MM.1S (cell line): ENCODE data around the gene MTARC2.

Experiments used
- DNase-seq: peaks from one replicate; pipeline ENCODE4 v3.0.0-alpha.2; 2015
- H2AFZ ChIP-seq: fragments of 300-600 bp; sonication (generic); 2 replicates; pipeline ENCODE4 v1.6.0; 2016; ENCODE audit warnings: antibody characterized with exemption, low read length
- H3F3A ChIP-seq: fragments of 300-600 bp; sonication (generic); 2 replicates; pipeline ENCODE4 v1.6.1; 2016; ENCODE audit warnings: mild to moderate bottlenecking, antibody characterized with exemption, low read length, moderate library complexity, mixed read lengths; ENCODE audit not compliant: insufficient read depth
- H3K27ac ChIP-seq: fragments of 300-600 bp; sonication (generic); 2 replicates; pipeline ENCODE4 v1.5.1; 2016; ENCODE audit warnings: mild to moderate bottlenecking, low read length
- H3K27me3 ChIP-seq: fragments of 300-600 bp; sonication (generic); replicated peaks from 2 replicates; pipeline ENCODE4 v1.6.0; 2016; ENCODE audit warnings: low read length; ENCODE audit not compliant: insufficient read depth
- H3K36me3 ChIP-seq: fragments of 300-600 bp; sonication (generic); replicated peaks from 2 replicates; pipeline ENCODE4 v1.6.1; 2016; ENCODE audit warnings: mild to moderate bottlenecking, low read length, mixed read lengths; ENCODE audit not compliant: insufficient read depth
- H3K4me1 ChIP-seq: fragments of 300-600 bp; sonication (generic); 2 replicates; pipeline ENCODE4 v1.6.1; 2016; ENCODE audit warnings: low read length, mixed read lengths
- H3K4me2 ChIP-seq: fragments of 300-600 bp; sonication (generic); 2 replicates; pipeline ENCODE4 v1.6.0; 2016; ENCODE audit warnings: low read depth, low read length
- H3K4me3 ChIP-seq: fragments of 300-600 bp; sonication (generic); 2 replicates; pipeline ENCODE4 v1.5.1; 2016; ENCODE audit warnings: low read length, mixed read lengths
- H3K79me2 ChIP-seq: fragments of 300-600 bp; sonication (generic); 2 replicates; pipeline ENCODE4 v1.6.1; 2016; ENCODE audit warnings: mixed run types, low read length, mixed read lengths
- H3K9ac ChIP-seq: fragments of 300-600 bp; sonication (generic); 2 replicates; pipeline ENCODE4 v1.6.1; 2016; ENCODE audit warnings: low read length, mixed read lengths
- H3K9me2 ChIP-seq: fragments of 300-600 bp; sonication (generic); replicated peaks from 2 replicates; pipeline ENCODE4 v1.6.1; 2016; ENCODE audit warnings: mild to moderate bottlenecking, low read length, mixed read lengths; ENCODE audit not compliant: insufficient read depth
- H3K9me3 ChIP-seq: fragments of 300-600 bp; sonication (generic); replicated peaks from 2 replicates; pipeline ENCODE4 v1.6.1; 2016; ENCODE audit warnings: mild to moderate bottlenecking, low read length, mixed read lengths; ENCODE audit not compliant: insufficient read depth
- H4K20me1 ChIP-seq: fragments of 300-600 bp; sonication (generic); 2 replicates; pipeline ENCODE4 v1.6.1; 2016; ENCODE audit warnings: mild to moderate bottlenecking, low read length, moderate library complexity, mixed read lengths; ENCODE audit not compliant: insufficient read depth
- CTCF ChIP-seq: fragments of 300-600 bp; sonication (generic); IDR thresholded peaks from 2 replicates; pipeline ENCODE4 v1.5.1; 2016; ENCODE audit warnings: antibody characterized with exemption, low read length, mixed read lengths
- EZH2 ChIP-seq: fragments of 300-600 bp; sonication (generic); optimal IDR thresholded peaks from 2 replicates; pipeline ENCODE3; 2017; ENCODE audit warnings: low read depth, mild to moderate bottlenecking, antibody characterized with exemption, low read length, mixed read lengths
- EZH2phosphoT487 ChIP-seq: fragments of 300-600 bp; sonication (generic); IDR thresholded peaks from 2 replicates; pipeline ENCODE4 v1.6.1; 2018; ENCODE audit warnings: antibody characterized with exemption, low read length

Gene MTARC2

DNA sequence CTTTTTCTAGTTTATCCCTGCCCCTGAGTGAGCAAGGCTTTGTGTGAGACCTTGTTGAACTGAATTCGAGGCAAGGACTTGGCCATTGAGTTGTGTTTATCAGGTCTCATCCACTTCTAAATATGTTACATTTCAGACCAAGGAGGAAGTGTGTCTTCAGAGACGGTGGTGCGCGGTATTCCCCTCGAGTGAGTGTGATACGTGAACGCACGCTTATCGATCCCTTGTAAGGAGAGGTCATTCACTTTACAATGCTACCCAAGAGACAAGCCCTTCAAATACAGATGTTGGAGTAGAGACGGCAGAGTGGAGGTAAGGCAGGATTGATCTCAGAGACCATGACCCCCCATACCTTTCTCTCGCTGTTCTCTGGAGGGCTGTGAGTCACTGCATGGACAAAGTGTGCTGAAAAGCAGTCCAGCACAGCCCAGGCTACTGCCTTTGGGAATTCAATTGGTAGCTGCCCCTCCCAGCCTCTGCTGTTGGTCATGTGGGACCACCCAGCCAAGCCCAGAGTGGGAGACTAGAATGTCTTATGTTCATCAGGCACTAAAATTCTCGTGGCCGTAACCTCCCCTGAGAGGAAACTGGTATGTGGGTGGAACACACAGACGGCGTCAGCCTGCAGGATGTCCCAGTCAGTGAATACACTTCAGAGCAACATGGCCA is 22.3 kb downstream of the MTARC2 start:
- Histone ChIP-seq H3K27me3 (no peaks in the 10 kb centered on the region), H3K4me2 (no peak overlapping the region)

DNA sequence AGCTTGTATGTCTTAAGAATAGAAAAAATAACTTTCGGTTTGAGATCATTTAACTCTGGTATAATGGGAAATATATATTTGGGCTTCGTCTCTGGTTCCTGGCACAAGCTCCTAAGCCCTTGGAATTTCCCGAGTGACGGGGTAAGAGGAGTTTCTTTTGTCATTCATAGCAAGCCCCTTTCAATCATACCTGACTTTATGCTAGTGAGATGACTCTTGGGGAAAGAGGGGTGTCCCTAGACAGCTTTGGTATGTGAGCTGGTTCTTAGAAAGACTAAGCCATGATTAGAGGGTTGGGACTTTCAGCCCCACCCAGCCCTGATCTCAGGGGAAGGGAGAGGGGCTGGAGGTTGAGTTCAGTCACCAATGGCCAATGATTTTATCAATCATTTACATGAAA is 24.7 kb downstream of the MTARC2 start:
- no peak overlapping the region for H3K9ac ChIP-seq
- H3K36me3 ChIP-seq: no peaks in the 10 kb centered on the region
- no peak for DNase-seq
- no peaks in the 10 kb centered on the region for H3F3A ChIP-seq
- H3K79me2 ChIP-seq: no peaks in the 10 kb centered on the region
- H3K27me3 ChIP-seq: no peaks in the 10 kb centered on the region
- H3K27ac ChIP-seq: no peak overlapping the region
- H3K9me2 ChIP-seq: no peaks in the 10 kb centered on the region
- H3K4me3 ChIP-seq: no peak overlapping the region
- H3K4me1 ChIP-seq: no peaks in the 10 kb centered on the region
- no peak overlapping the region for H3K4me2 ChIP-seq
- TF ChIP-seq CTCF: no peak
- H2AFZ ChIP-seq: no peak overlapping the region
- H3K9me3 ChIP-seq: no peaks in the 10 kb centered on the region
- no peaks in the 10 kb centered on the region for H4K20me1 ChIP-seq

More for the DNA sequence above, 22.3 kb downstream of the MTARC2 start:
- Histone ChIP-seq H3K36me3 (no peaks in the 10 kb centered on the region), H3K9me2 (no peaks in the 10 kb centered on the region), H3F3A (no peaks in the 10 kb centered on the region), H3K4me1 (no peaks in the 10 kb centered on the region), H3K9me3 (no peaks in the 10 kb centered on the region), H3K9ac (no peak overlapping the region), H4K20me1 (no peaks in the 10 kb centered on the region), H3K79me2 (no peaks in the 10 kb centered on the region), H2AFZ (no peak overlapping the region), H3K27ac (no peak overlapping the region), H3K4me3 (no peak overlapping the region)
- DNase-seq: no peak
- TF ChIP-seq EZH2phosphoT487 (no peak), CTCF (no peak), EZH2 (no peak)

- H3K36me3 ChIP-seq: no peaks in the 10 kb centered on the region
- H3K27me3 ChIP-seq: no peaks in the 10 kb centered on the region
These were observed 27.2 kb downstream of the MTARC2 start for GRCh38 chr1:220775240-220775853.

More at GRCh38 chr1:220775240-220775853, 27.2 kb downstream of the MTARC2 start:
- TF ChIP-seq EZH2phosphoT487: no peak
- no peak for TF ChIP-seq EZH2
- TF ChIP-seq CTCF: peak; percentile 94
- no peaks in the 10 kb centered on the region for H3K9me3 ChIP-seq
- H3K4me1 ChIP-seq: no peaks in the 10 kb centered on the region
- no peaks in the 10 kb centered on the region for H3F3A ChIP-seq
- H2AFZ ChIP-seq: no peak overlapping the region
- no peak overlapping the region for H3K27ac ChIP-seq
- H3K79me2 ChIP-seq: no peaks in the 10 kb centered on the region
- no peaks in the 10 kb centered on the region for H4K20me1 ChIP-seq
- no peak overlapping the region for H3K9ac ChIP-seq
- H3K4me3 ChIP-seq: no peak overlapping the region
- DNase-seq: peak; percentile 40
- no peak overlapping the region for H3K4me2 ChIP-seq
- H3K9me2 ChIP-seq: no peaks in the 10 kb centered on the region
